ENCODE results near the gene XDH.

Gene XDH

GRCh38 chr2:31414601-31415241 is at the start of gene XDH:
XDH (minus strand) TSS chr2:31414742; CDS start chr2:31414666, 76 bp downstream.
- peak; percentile 36 for DNase-seq

- no peak for DNase-seq
Measured at GRCh38 chr2:31457651-31458050, 43.1 kb upstream of the XDH start.

GRCh38 chr2:31446848-31447247 is 32.3 kb upstream of the XDH start:
- no peak for DNase-seq

- no peak for DNase-seq
Measured at GRCh38 chr2:31442376-31442775, 27.8 kb upstream of the XDH start.

GRCh38 chr2:31440764-31441163 is 26.2 kb upstream of the XDH start:
- no peak for DNase-seq

GRCh38 chr2:31434911-31435310 is 20.4 kb upstream of the XDH start:
- DNase-seq: no peak

- DNase-seq: no peak
Measured at GRCh38 chr2:31433541-31433940, 19.0 kb upstream of the XDH start.

GRCh38 chr2:31430439-31431165 is 16.1 kb upstream of the XDH start:
- DNase-seq: no peak

- DNase-seq: no peak
Measured at GRCh38 chr2:31429759-31430438, 15.4 kb upstream of the XDH start.

GRCh38 chr2:31429040-31429439 is 14.5 kb upstream of the XDH start:
- DNase-seq: no peak

GRCh38 chr2:31428001-31428418 is 13.5 kb upstream of the XDH start:
- DNase-seq: no peak

- no peak for DNase-seq
Measured at GRCh38 chr2:31426096-31426495, 11.6 kb upstream of the XDH start.

GRCh38 chr2:31421634-31422033 is 7.1 kb upstream of the XDH start:
- no peak for DNase-seq

- DNase-seq: no peak
Measured at GRCh38 chr2:31420936-31421335, 6.4 kb upstream of the XDH start.

GRCh38 chr2:31419386-31419785 is 4.8 kb upstream of the XDH start:
- DNase-seq: no peak

- no peak for DNase-seq
Measured at GRCh38 chr2:31415421-31415820, 879 bp upstream of the XDH start.

- DNase-seq: peak; percentile 13
Measured at GRCh38 chr2:31413862-31414550, 536 bp downstream of the XDH start.

- DNase-seq: no peak
Measured at GRCh38 chr2:31413025-31413424, 1.5 kb downstream of the XDH start.

- no peak for DNase-seq
Measured at GRCh38 chr2:31411771-31412170, 2.8 kb downstream of the XDH start.

GRCh38 chr2:31406593-31407385 is 7.8 kb downstream of the XDH start:
- no peak for DNase-seq

- DNase-seq: no peak
Measured at GRCh38 chr2:31404827-31405226, 9.7 kb downstream of the XDH start.

GRCh38 chr2:31404302-31404701 is 10.2 kb downstream of the XDH start:
- DNase-seq: no peak

GRCh38 chr2:31402388-31402787 is 12.2 kb downstream of the XDH start:
- DNase-seq: no peak

Measured in NCI-H510A treated with DMSO at 0.1 percent for 48 hours (cell line).